Erythroblast (primary cell): ENCODE data around the gene C20orf96.
"Not testable (repeated sequence)": the region's sequence is repeated elsewhere in the genome, so short reads cannot be mapped to it uniquely, and the experiment has no call there.

Experiments
- GATA1 ChIP-seq: IDR thresholded peaks from 2 replicates; pipeline ENCODE4 v1.6.1; 2011; ENCODE audit warnings: low read depth, mild to moderate bottlenecking, control low read depth, low read length, moderate library complexity
- POLR2A ChIP-seq: IDR thresholded peaks from 2 replicates; pipeline ENCODE4 v1.6.1; 2011; ENCODE audit warnings: mild to moderate bottlenecking, low read length

- not testable (repeated sequence) for TF ChIP-seq POLR2A, GATA1
Observed at GRCh38 chr20:336040-336439, 45.5 kb upstream of the C20orf96 start.
